HUES64 (cell line): ENCODE data around the gene PLEKHH1.
A peak's percentile ranks its signal among the peaks of the same experiment; 100 is the strongest.
"Not testable (repeated sequence)": the region's sequence is repeated elsewhere in the genome, so short reads cannot be mapped to it uniquely, and the experiment has no call there.

Experiments used
- H3K27ac ChIP-seq: 2 replicates; pipeline ENCODE4 v1.7.0; 2013; ENCODE audit warnings: low read depth, low read length, inconsistent platforms
- H3K27me3 ChIP-seq: 2 replicates; pipeline ENCODE4 v1.6.1; 2013; ENCODE audit warnings: mild to moderate bottlenecking, low read length; ENCODE audit not compliant: insufficient read depth
- H3K36me3 ChIP-seq: 2 replicates; pipeline ENCODE4 v1.6.1; 2013; ENCODE audit warnings: mild to moderate bottlenecking, low read length; ENCODE audit not compliant: insufficient read depth
- H3K4me1 ChIP-seq: 2 replicates; pipeline ENCODE4 v1.6.1; 2013; ENCODE audit warnings: mild to moderate bottlenecking, low read length, moderate library complexity; ENCODE audit not compliant: insufficient read depth
- H3K4me3 ChIP-seq: 2 replicates; pipeline ENCODE4 v1.5.1; 2013; ENCODE audit warnings: mild to moderate bottlenecking, low read length, moderate library complexity
- H3K9ac ChIP-seq: 2 replicates; pipeline ENCODE4 v1.6.1; 2013; ENCODE audit warnings: mild to moderate bottlenecking, low read depth, low read length
- H3K9me3 ChIP-seq: 2 replicates; pipeline ENCODE4 v1.6.1; 2013; ENCODE audit warnings: low read depth, low read length; ENCODE audit not compliant: insufficient read depth
- WGBS: fragments of 150-250, 120-280 bp; methylation state at CpG from one replicate; pipeline ENCODE4 v1.1.7; 2013; ENCODE audit warnings: missing lambda C conversion rate; 5-methylcytosine and 5-hydroxymethylcytosine counted together

PLEKHH1 gene

GRCh38 chr14:67536087-67536486, 3.0 kb downstream of the PLEKHH1 start:
- WGBS, result 92% methylated on average over 4 of the region's 4 CpGs
- Histone ChIP-seq H3K9me3 (no peaks in the 10 kb centered on the region), H3K4me3 (no peak overlapping the region)

GRCh38 chr14:67537736-67538135, 4.6 kb downstream of the PLEKHH1 start:
- H3K4me1 ChIP-seq, result peaks cover 33% of the 10 kb centered on the region
- no peak overlapping the region for H3K9ac ChIP-seq
- peaks cover 7% of the 10 kb centered on the region; the same call in 1 of the 2 replicates for H3K27me3 ChIP-seq
- no peaks in the 10 kb centered on the region for H3K9me3 ChIP-seq
- no peak overlapping the region for H3K27ac ChIP-seq
- H3K4me3 ChIP-seq, result no peak overlapping the region
- no peaks in the 10 kb centered on the region for H3K36me3 ChIP-seq
- 93% methylated on average over 3 of the region's 3 CpGs for WGBS

More at GRCh38 chr14:67536087-67536486, 3.0 kb downstream of the PLEKHH1 start:
- peaks cover 9% of the 10 kb centered on the region; the same call in 1 of the 2 replicates for H3K27me3 ChIP-seq
- no peak overlapping the region for H3K27ac ChIP-seq
- H3K36me3 ChIP-seq, result no peaks in the 10 kb centered on the region
- peaks cover 19% of the 10 kb centered on the region for H3K4me1 ChIP-seq
- H3K9ac ChIP-seq, result no peak overlapping the region

GRCh38 chr14:67538501-67538900, 5.4 kb downstream of the PLEKHH1 start:
- H3K36me3 ChIP-seq, result 0 out of 2 replicates have a peak, but pooled peaks cover 6% of the 10 kb centered on the region
- H3K27ac ChIP-seq, result no peak overlapping the region
- no peak overlapping the region for H3K9ac ChIP-seq
- peaks cover 33% of the 10 kb centered on the region for H3K4me1 ChIP-seq
- H3K4me3 ChIP-seq, result no peak overlapping the region
- 78% methylated on average over 2 of the region's 2 CpGs for WGBS
- peaks cover 6% of the 10 kb centered on the region; the same call in 1 of the 2 replicates for H3K27me3 ChIP-seq
- H3K9me3 ChIP-seq, result no peaks in the 10 kb centered on the region

GRCh38 chr14:67539116-67539515, 6.0 kb downstream of the PLEKHH1 start:
- H3K36me3 ChIP-seq, result peaks cover 11% of the 10 kb centered on the region; the same call in 1 of the 2 replicates
- H3K4me1 ChIP-seq, result peaks cover 30% of the 10 kb centered on the region
- H3K9ac ChIP-seq, result no peak overlapping the region
- WGBS, result 53% methylated on average over 5 of the region's 5 CpGs
- peak overlapping the region; percentile 17; the same call in 1 of the 2 replicates for H3K27ac ChIP-seq
- H3K9me3 ChIP-seq, result no peaks in the 10 kb centered on the region
- peaks cover under 1% of the 10 kb centered on the region; the same call in 1 of the 2 replicates for H3K27me3 ChIP-seq
- H3K4me3 ChIP-seq, result no peak overlapping the region

- no peaks in the 10 kb centered on the region for H3K27me3 ChIP-seq
- H3K9ac ChIP-seq, result peak overlapping the region; percentile 48
- H3K4me1 ChIP-seq, result peaks cover 30% of the 10 kb centered on the region
- H3K4me3 ChIP-seq, result peak overlapping the region; percentile 46
- 36% methylated on average over 20 of the region's 24 CpGs for WGBS
- H3K9me3 ChIP-seq, result no peaks in the 10 kb centered on the region; the same call in 1 of the 2 replicates
- H3K36me3 ChIP-seq, result peaks cover 30% of the 10 kb centered on the region
- H3K27ac ChIP-seq, result peak overlapping the region; percentile 69
Measured at GRCh38 chr14:67541448-67542387, 8.6 kb downstream of the PLEKHH1 start.

GRCh38 chr14:67542620-67543019, 9.5 kb downstream of the PLEKHH1 start:
- Histone ChIP-seq H3K4me1 (peaks cover 30% of the 10 kb centered on the region), H3K36me3 (peaks cover 30% of the 10 kb centered on the region)
- not testable (repeated sequence) for H3K9me3 ChIP-seq, H3K4me3 ChIP-seq, H3K27ac ChIP-seq, H3K27me3 ChIP-seq, H3K9ac ChIP-seq
- 97% methylated on average over 13 of the region's 13 CpGs for WGBS

- no peak overlapping the region for H3K27ac ChIP-seq
- peaks cover 15% of the 10 kb centered on the region for H3K4me1 ChIP-seq
- H3K9me3 ChIP-seq, result no peaks in the 10 kb centered on the region; the same call in 1 of the 2 replicates
- H3K36me3 ChIP-seq, result peaks cover 30% of the 10 kb centered on the region
- no peak overlapping the region for H3K4me3 ChIP-seq
- 100% methylated on average over 1 of the region's 1 CpG for WGBS
- H3K9ac ChIP-seq, result no peak overlapping the region
- no peaks in the 10 kb centered on the region for H3K27me3 ChIP-seq
Measured at GRCh38 chr14:67544590-67544989, 11.5 kb downstream of the PLEKHH1 start.

- H3K36me3 ChIP-seq, result peaks cover 30% of the 10 kb centered on the region
- 92% methylated on average over 5 of the region's 5 CpGs for WGBS
- H3K27ac ChIP-seq, result no peak overlapping the region
- no peaks in the 10 kb centered on the region for H3K27me3 ChIP-seq
- no peak overlapping the region for H3K4me3 ChIP-seq
- H3K4me1 ChIP-seq, result peaks cover 2% of the 10 kb centered on the region; the same call in 1 of the 2 replicates
- H3K9me3 ChIP-seq, result no peaks in the 10 kb centered on the region; the same call in 1 of the 2 replicates
- H3K9ac ChIP-seq, result no peak overlapping the region
Measured at GRCh38 chr14:67547224-67547780, 14.2 kb downstream of the PLEKHH1 start.

- peaks cover 13% of the 10 kb centered on the region for H3K36me3 ChIP-seq
- WGBS, result 85% methylated on average over 3 of the region's 4 CpGs
- no peak overlapping the region for H3K27ac ChIP-seq
Measured at GRCh38 chr14:67549734-67550133, 16.6 kb downstream of the PLEKHH1 start.

GRCh38 chr14:67551123-67551522, 18.0 kb downstream of the PLEKHH1 start:
- H3K27me3 ChIP-seq, result no peaks in the 10 kb centered on the region
- no peaks in the 10 kb centered on the region for H3K9me3 ChIP-seq
- H3K4me3 ChIP-seq, result no peak overlapping the region
- no peaks in the 10 kb centered on the region for H3K36me3 ChIP-seq
- H3K9ac ChIP-seq, result no peak overlapping the region
- no peak overlapping the region for H3K27ac ChIP-seq
- no peaks in the 10 kb centered on the region for H3K4me1 ChIP-seq
- WGBS, result 100% methylated on average over 1 of the region's 3 CpGs

More at GRCh38 chr14:67549734-67550133, 16.6 kb downstream of the PLEKHH1 start:
- H3K4me1 ChIP-seq, result no peaks in the 10 kb centered on the region
- no peak overlapping the region for H3K4me3 ChIP-seq
- H3K9ac ChIP-seq, result no peak overlapping the region
- no peaks in the 10 kb centered on the region; the same call in 1 of the 2 replicates for H3K9me3 ChIP-seq
- no peaks in the 10 kb centered on the region for H3K27me3 ChIP-seq

GRCh38 chr14:67551940-67552339, 18.9 kb downstream of the PLEKHH1 start:
- H3K9me3 ChIP-seq, result no peaks in the 10 kb centered on the region
- H3K9ac ChIP-seq, result no peak overlapping the region
- H3K27me3 ChIP-seq, result no peaks in the 10 kb centered on the region
- H3K4me3 ChIP-seq, result no peak overlapping the region
- no peaks in the 10 kb centered on the region for H3K36me3 ChIP-seq
- H3K27ac ChIP-seq, result no peak overlapping the region
- no peaks in the 10 kb centered on the region for H3K4me1 ChIP-seq
- 92% methylated on average over 3 of the region's 3 CpGs for WGBS
